Mesothelial cell of epicardium (in vitro differentiated cells): ENCODE results near the gene SLC25A1. TPM values are rescaled to one million over a fixed set of nuclear protein-coding genes. Genes with fewer than 3 reads are reported as not detected.
A peak's percentile ranks its signal among the peaks of the same experiment; 100 is the strongest.

Source experiments
- DNase-seq, 2 experiments: peaks; one replicate each; pipeline ENCODE4 v3.0.0; 2021; ENCODE audit warnings: low spot score in 2 of 2; ENCODE audit not compliant: unreplicated experiment in 2 of 2
- H3K27ac Mint-ChIP-seq: 2 replicates; pipeline ENCODE4 v1.8.0; 2021; ENCODE audit warnings: mixed read lengths
- H3K27me3 Mint-ChIP-seq: 2 replicates; pipeline ENCODE4 v1.8.0; 2021; ENCODE audit warnings: low read depth, mixed read lengths
- H3K36me3 Mint-ChIP-seq: 2 replicates; pipeline ENCODE4 v1.8.0; 2021; ENCODE audit warnings: mixed read lengths
- H3K4me1 Mint-ChIP-seq: 2 replicates; pipeline ENCODE4 v1.8.0; 2021; ENCODE audit warnings: mixed read lengths
- H3K4me3 Mint-ChIP-seq: 2 replicates; pipeline ENCODE4 v1.8.0; 2021; ENCODE audit warnings: mild to moderate bottlenecking, moderate library complexity, mixed read lengths
- H3K9me3 Mint-ChIP-seq: 2 replicates; pipeline ENCODE4 v1.8.0; 2021; ENCODE audit warnings: mixed read lengths
- total RNA-seq: library from RNA; stranded (reverse); gene quantifications from 3 replicates; pipeline ENCODE4 v1.2.1, GENCODE V29; 2021
- TF ChIP-seq, protein P1 (sequence below): fragments of 200-600 bp; sonication (generic); IDR thresholded peaks from one replicate; pipeline ENCODE4 v1.5.0; 2021; ENCODE audit warnings: antibody characterized with exemption; ENCODE audit not compliant: unreplicated experiment

The SLC25A1 gene
- total RNA-seq: 73.6 to 76.3 TPM (median 74.0 TPM) in 3 replicates

DNA sequence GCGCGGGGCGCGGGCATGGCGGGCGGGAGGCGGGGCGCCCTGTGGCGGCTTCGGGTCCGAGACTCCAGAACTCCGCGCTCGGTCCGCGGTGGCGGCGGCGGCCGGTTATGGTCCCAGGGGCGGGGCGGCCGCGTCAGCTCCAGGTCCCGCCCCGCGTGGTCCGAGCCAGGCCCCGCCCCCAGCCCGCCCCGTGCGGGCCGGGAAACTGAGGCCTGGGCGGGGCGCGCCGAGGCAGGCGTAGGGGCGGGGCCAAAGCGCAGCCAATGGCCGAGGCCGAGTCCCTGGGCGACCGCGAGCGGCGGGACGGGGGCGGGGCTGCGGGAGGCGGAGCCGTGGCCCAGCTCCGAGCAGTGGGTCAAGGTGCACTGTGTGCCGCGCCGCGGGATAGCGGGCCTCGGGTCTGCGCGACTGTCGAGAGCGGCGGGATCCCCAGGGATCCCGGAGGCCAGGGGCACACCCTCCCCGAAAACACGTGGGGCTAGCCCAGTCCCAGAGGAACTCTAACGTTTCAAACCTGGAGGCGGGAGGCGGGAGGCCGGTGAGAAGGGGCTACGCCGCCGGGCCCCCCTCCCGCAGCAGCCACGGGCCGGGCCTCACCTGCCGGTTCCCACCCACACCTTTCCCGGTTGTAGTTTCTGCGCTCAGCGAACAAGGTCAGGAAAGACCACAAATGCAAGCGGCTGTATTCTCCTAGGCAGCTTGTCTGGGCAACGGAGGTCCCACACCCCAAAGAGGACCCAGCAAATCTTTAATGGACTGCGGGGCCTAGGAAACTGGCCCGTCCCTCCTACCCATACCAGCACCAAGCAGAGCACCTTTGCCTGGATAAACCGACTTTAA is at the start of gene SLC25A1:
Gene SLC25A1 (minus strand): TSS at position 80 of the 840 bp plus-strand sequence. CDS start 63 bp downstream, at position 17.
- peak; percentile 83 to 88 for DNase-seq
- Mint-ChIP-seq H3K4me3 (peak within 1 kb of the TSS; percentile 75), H3K27me3 (no peaks in the 10 kb centered on the region), H3K9me3 (no peaks in the 10 kb centered on the region), H3K4me1 (peaks cover 10% of the 10 kb centered on the region), H3K27ac (peak within 1 kb of the TSS; percentile 88), H3K36me3 (no peaks in the 10 kb centered on the region)
- TF ChIP-seq, protein P1, sequence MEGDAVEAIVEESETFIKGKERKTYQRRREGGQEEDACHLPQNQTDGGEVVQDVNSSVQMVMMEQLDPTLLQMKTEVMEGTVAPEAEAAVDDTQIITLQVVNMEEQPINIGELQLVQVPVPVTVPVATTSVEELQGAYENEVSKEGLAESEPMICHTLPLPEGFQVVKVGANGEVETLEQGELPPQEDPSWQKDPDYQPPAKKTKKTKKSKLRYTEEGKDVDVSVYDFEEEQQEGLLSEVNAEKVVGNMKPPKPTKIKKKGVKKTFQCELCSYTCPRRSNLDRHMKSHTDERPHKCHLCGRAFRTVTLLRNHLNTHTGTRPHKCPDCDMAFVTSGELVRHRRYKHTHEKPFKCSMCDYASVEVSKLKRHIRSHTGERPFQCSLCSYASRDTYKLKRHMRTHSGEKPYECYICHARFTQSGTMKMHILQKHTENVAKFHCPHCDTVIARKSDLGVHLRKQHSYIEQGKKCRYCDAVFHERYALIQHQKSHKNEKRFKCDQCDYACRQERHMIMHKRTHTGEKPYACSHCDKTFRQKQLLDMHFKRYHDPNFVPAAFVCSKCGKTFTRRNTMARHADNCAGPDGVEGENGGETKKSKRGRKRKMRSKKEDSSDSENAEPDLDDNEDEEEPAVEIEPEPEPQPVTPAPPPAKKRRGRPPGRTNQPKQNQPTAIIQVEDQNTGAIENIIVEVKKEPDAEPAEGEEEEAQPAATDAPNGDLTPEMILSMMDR: no peak

DNA sequence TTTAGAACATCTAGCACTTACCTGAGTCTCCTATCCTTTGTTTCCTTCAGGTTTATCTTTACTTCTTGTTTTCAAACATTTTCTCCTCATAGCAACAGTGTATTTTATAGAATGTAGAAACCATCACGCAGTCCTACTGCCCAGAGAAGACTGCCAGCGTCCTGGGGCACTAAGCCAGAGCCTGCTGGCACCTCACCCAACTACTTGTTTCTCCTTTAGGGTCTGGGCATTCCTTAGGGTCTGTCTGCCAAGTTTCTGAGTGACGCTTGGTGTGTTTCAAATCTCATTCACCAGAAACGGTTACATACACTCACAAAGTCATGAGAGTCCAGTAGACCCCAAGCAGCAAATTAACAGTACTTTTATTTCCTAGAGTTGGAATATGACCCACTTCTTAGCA is 49.6 kb upstream of the SLC25A1 start:
- H3K27ac Mint-ChIP-seq: no peak overlapping the region
- H3K9me3 Mint-ChIP-seq: no peaks in the 10 kb centered on the region
- no peaks in the 10 kb centered on the region for H3K4me1 Mint-ChIP-seq
- no peak overlapping the region for H3K4me3 Mint-ChIP-seq
- DNase-seq: no peak
- no peaks in the 10 kb centered on the region for H3K27me3 Mint-ChIP-seq
- H3K36me3 Mint-ChIP-seq: peaks cover 5% of the 10 kb centered on the region
- TF ChIP-seq, protein P1: no peak

DNA sequence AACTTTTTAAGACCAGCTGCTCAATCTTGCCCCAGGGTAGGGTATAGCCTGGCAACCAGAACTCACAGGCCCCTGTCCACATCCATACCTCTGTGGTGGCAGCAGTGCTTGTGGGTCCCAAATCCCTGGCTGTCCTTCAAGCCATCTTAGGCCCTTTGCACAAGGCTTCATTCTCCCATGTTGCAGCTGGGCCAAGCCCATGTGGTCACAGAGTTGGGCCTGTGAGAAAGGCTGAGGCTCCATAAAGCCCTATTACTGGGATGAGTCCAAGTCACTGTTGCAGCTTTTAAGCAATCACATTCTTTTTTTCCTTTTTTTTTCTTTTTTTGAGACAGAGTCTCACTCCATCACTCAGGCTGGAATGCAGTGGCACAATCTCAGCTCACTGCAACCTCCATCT is 47.9 kb upstream of the SLC25A1 start:
- no peak for DNase-seq
- TF ChIP-seq, protein P1: no peak
- Mint-ChIP-seq H3K36me3 (peaks cover 8% of the 10 kb centered on the region), H3K9me3 (no peaks in the 10 kb centered on the region), H3K27me3 (no peaks in the 10 kb centered on the region), H3K4me1 (no peaks in the 10 kb centered on the region), H3K4me3 (no peak overlapping the region), H3K27ac (no peak overlapping the region)

DNA sequence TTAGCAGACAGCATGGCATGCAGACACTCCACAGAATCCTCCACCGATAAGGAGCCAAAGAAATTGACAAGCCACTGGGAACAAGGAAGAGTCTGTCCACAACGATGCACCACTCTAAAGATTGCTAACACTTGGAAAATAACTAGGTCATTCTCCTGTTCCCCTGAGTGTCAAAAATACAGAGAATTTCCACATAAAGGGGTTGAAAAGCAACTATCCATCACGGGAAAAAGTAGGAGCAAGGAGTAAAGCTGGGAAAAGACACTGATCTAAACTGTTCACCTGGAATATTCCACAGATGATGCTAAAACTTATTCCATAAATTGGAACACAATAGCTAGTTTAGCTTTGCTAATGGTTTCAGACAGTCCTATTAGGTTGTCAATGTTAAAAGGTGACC is 47.0 kb upstream of the SLC25A1 start:
- H3K27me3 Mint-ChIP-seq: no peaks in the 10 kb centered on the region
- TF ChIP-seq, protein P1: no peak
- no peak overlapping the region for H3K27ac Mint-ChIP-seq
- no peaks in the 10 kb centered on the region for H3K4me1 Mint-ChIP-seq
- peaks cover 8% of the 10 kb centered on the region for H3K36me3 Mint-ChIP-seq
- no peak overlapping the region for H3K4me3 Mint-ChIP-seq
- DNase-seq: no peak
- H3K9me3 Mint-ChIP-seq: no peaks in the 10 kb centered on the region

DNA sequence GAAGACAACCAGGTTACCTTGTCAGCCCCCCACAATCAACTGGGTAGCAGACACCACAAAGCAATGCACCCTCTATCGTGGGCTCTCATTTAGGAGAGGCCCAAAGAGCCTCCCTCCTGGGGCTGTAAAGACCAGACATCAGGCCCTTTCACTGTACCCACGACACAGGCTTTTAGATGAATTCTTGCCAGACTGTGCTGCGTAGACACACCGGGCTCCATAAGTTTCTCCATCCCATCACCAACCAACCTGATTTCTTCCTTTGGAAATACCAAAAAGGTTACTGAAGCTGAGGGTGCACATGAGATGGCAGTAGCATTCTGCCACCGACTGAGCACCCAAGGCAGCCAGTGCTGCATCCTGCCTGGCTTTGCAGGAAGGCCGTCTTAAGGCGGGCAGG is 46.4 kb upstream of the SLC25A1 start:
- TF ChIP-seq, protein P1: no peak

More for the DNA sequence above, 46.4 kb upstream of the SLC25A1 start:
- no peak for DNase-seq
- Mint-ChIP-seq H3K27me3 (no peaks in the 10 kb centered on the region), H3K4me3 (no peak overlapping the region), H3K4me1 (no peaks in the 10 kb centered on the region), H3K27ac (no peak overlapping the region), H3K9me3 (no peaks in the 10 kb centered on the region), H3K36me3 (peaks cover 8% of the 10 kb centered on the region)
